ENCODE data around the gene SLC39A1. TPM values are rescaled to one million over a fixed set of nuclear protein-coding genes. Genes with fewer than 3 reads are reported as not detected.

Gene SLC39A1
- total and polyA plus RNA-seq, 2 donors (not counting 3 experiments of a cell fraction or from before 2014, with no cell fraction given), result 75.8 to 98.0 TPM

- dilution Hi-C loops (cut with MboI; ENCODE audit: extremely low pct_ligation_motif_present, low sequenced_read_pairs) (no loop called here), intact Hi-C loops (cut with micrococcal nuclease) (no loop called here)
- no peaks in the 10 kb centered on the region for H3K9me3 ChIP-seq (replicated peaks; ENCODE audit: control insufficient read depth, insufficient read depth, low read length)
- POLR2A ChIA-PET, result interaction anchor here (1.1 kb wide), 1 partner anchor 9 kb away, joined by 3 read pairs; the partner anchor contains the start of gene SLC39A1
- H3K9ac ChIP-seq (replicated peaks; ENCODE audit: extremely low read depth, insufficient read depth, low read length), result no peak overlapping the region
- no peaks in the 10 kb centered on the region for H4K20me1 ChIP-seq (replicated peaks; ENCODE audit: control insufficient read depth, extremely low read depth, insufficient read depth, low read length)
- no peak overlapping the region for H3K27ac ChIP-seq (ENCODE audit: insufficient read depth, low read depth, low read length)
- H3K27me3 ChIP-seq (ENCODE audit: control insufficient read depth in 2 of 2, insufficient read depth in 2 of 2, low read length in 2 of 2), result no peaks in the 10 kb centered on the region
- H3K4me3 ChIP-seq (replicated peaks in 1 of 3; ENCODE audit: insufficient read depth in 1 of 3, low read depth in 1 of 3, low read length in 3 of 3), result no peak overlapping the region
- H3K79me2 ChIP-seq (ENCODE audit: control insufficient read depth, insufficient read depth, low read length), result peaks cover 34% of the 10 kb centered on the region
- TF ChIP-seq GATA2 (IDR thresholded peaks at IDR 0.05; ENCODE audit: insufficient read depth, insufficient read length, low read depth, low read length) (no peak), EZH2 (IDR thresholded peaks at IDR 0.05; ENCODE audit: borderline replicate concordance, low read depth, low read length, severe bottlenecking) (no peak), CTCF (IDR thresholded peaks at IDR 0.05; ENCODE audit: extremely low read depth in 1 of 2, insufficient read depth in 1 of 2, low read depth in 1 of 2, low read length in 2 of 2) (no peak), POLR2A (IDR thresholded peaks at IDR 0.05; ENCODE audit: low read depth, low read length) (no peak), FOS (IDR thresholded peaks at IDR 0.05; ENCODE audit: borderline replicate concordance, insufficient read depth, low read length) (no peak), JUN (IDR thresholded peaks at IDR 0.05; ENCODE audit: borderline replicate concordance, insufficient read depth, insufficient read length, low read depth) (no peak), MYC (IDR thresholded peaks at IDR 0.05; ENCODE audit: low read depth, low read length) (no peak), MAX (IDR thresholded peaks at IDR 0.05; ENCODE audit: insufficient read depth, insufficient read length) (no peak), POLR2AphosphoS5 (IDR thresholded peaks at IDR 0.05; ENCODE audit: insufficient read depth, low read depth, low read length) (no peak)
- FAIRE-seq (no peak), DNase-seq (ENCODE audit: low read depth, low spot score) (no peak)
- CTCF ChIA-PET, result no interaction called here
- BruUV-seq (replicated peaks), result no TSS peak
- no peak overlapping the region for H2AFZ ChIP-seq (ENCODE audit: low read depth, low read length)
- peaks cover 15% of the 10 kb centered on the region for H3K4me1 ChIP-seq (ENCODE audit: control insufficient read depth, extremely low read depth, insufficient read depth, low read length)
- no peak overlapping the region for H3K4me2 ChIP-seq (ENCODE audit: insufficient read depth, low read length)
- H3K36me3 ChIP-seq (ENCODE audit: control insufficient read depth in 2 of 2, extremely low read depth in 1 of 2, insufficient read depth in 2 of 2, low read length in 2 of 2), result peaks cover 6 to 34% of the 10 kb centered on the region in 2 experiments
- H3K9me1 ChIP-seq (replicated peaks; ENCODE audit: control insufficient read depth, extremely low read depth, insufficient read depth, low read length), result no peaks in the 10 kb centered on the region
These were observed 9.4 kb downstream of the SLC39A1 start for GRCh38 chr1:153953859-153954365.
